ENCODE measurements around the gene LAMB2. TPM values are rescaled to one million over a fixed set of nuclear protein-coding genes. Genes with fewer than 3 reads are reported as not detected.
A peak's percentile ranks its signal among the peaks of the same experiment; 100 is the strongest.

Gene LAMB2
- polyA plus RNA-seq, 1 of the 3 experiments (the other 2 are of a cell fraction) = 332 TPM

DNA sequence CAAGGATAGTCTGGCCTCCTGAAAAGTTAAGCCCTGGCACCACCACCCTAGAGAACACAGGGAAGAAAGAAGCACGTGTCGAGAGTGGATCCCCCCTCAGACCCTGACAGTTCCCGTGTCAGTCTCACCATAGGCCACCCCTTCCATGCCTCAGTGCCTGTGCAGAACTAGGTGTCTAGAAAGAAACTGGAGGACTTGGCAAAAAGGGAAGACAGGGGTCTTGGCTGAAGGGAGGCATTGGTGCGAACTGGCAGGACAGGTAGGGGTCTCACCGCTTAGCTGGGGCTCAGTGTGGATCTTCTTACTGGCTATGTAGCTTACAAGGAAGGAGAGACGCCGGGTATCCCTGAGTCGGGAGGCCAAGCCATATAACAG, 28.8 kb downstream of the LAMB2 start:
- CTCF ChIA-PET = interaction anchor here (0.6 to 0.8 kb wide), 2 partner anchors 10 to 345 kb away, joined by 3 to 5 read pairs; partner anchors contain the start of gene QRICH1
- H3K79me2 ChIP-seq (ENCODE audit: insufficient read depth) = peaks cover 34% of the 10 kb centered on the region

DNA sequence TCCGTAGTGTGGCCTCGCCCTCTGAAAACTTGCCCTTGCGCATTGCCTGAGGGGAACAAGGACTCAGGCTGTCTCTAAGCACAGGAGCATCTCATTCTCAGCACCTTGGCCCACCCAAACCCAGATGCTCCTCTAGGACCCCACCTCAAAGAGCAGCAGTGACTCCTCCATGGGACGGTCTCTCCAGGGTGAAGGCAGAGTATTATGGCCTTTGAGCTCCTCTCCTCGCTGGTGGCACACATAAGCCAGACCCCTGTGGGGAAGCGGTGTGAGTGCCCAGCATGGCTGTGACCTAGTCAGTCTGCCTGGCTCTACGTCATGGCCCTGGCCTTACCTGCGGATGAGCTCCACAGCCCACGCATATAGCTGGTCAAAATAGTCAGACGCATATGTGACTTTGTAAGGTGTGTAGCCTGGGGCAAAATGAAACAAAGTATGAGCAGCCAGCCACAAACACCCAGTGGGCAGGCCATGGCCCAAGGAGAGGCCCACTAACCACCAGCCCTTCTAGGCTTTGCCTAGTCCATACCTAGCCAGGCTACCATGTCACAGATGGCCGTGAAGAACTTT, 32.7 kb downstream of the LAMB2 start:
- H3K9me3 ChIP-seq = no peaks in the 10 kb centered on the region
- peaks cover 6 to 31% of the 10 kb centered on the region in 2 experiments; a peak in 2 of 4 replicates for H3K4me1 ChIP-seq (ENCODE audit: control insufficient read depth in 1 of 2, insufficient read depth in 2 of 2, low read depth in 1 of 2, low read length in 1 of 2)
- ChIA-PET CTCF (interaction anchor here (1.3 kb wide), 1 partner anchor 71 kb away, joined by 3 read pairs; the partner anchor contains the start of gene KLHDC8B), POLR2A (no interaction called here)
- no peak overlapping the region for H3K4me3 ChIP-seq (ENCODE audit: low read depth in 2 of 2, low read length in 1 of 2)
- no peak overlapping the region for H2AFZ ChIP-seq (ENCODE audit: low read depth)
- 99% methylated on average over 10 of the region's 11 CpGs for whole genome bisulfite sequencing (ENCODE audit: low lambda C conversion rate)
- peaks cover 25 to 53% of the 10 kb centered on the region in 2 experiments for H3K36me3 ChIP-seq (replicated peaks in 1 of 2; ENCODE audit: control insufficient read depth in 1 of 2, insufficient read depth in 2 of 2, low read length in 1 of 2)
- no peaks in the 10 kb centered on the region for H3K9me2 ChIP-seq
- TF ChIP-seq NFIC (IDR thresholded peaks at IDR 0.05; ENCODE audit: borderline replicate concordance) (no peak), MXI1 (IDR thresholded peaks at IDR 0.05; ENCODE audit: low read depth, low read length) (no peak), USF1 (IDR thresholded peaks at IDR 0.05; ENCODE audit: borderline replicate concordance, low read depth) (no peak), SMC3 (IDR thresholded peaks at IDR 0.05; ENCODE audit: low read depth, low read length) (no peak), RFX5 (IDR thresholded peaks at IDR 0.05; ENCODE audit: low read length) (no peak), TEAD4 (IDR thresholded peaks at IDR 0.05; ENCODE audit: borderline replicate concordance, insufficient read depth) (no peak), REST (IDR thresholded peaks at IDR 0.05; ENCODE audit: low read depth, low read length) (no peak), FOSL2 (IDR thresholded peaks at IDR 0.05; ENCODE audit: borderline replicate concordance, low read depth) (no peak), TCF12 (IDR thresholded peaks at IDR 0.05) (no peak), MEF2A (IDR thresholded peaks at IDR 0.05; ENCODE audit: borderline replicate concordance, low read depth) (no peak), RAD21 (IDR thresholded peaks at IDR 0.05; ENCODE audit: low read length) (no peak), TAF1 (IDR thresholded peaks at IDR 0.05; ENCODE audit: borderline replicate concordance, low read depth, low read length) (no peak)
- H3F3A ChIP-seq (replicated peaks; ENCODE audit: insufficient read depth) = peaks cover 15% of the 10 kb centered on the region
- DNase-seq = no peak
- H3K27me3 ChIP-seq (ENCODE audit: insufficient read depth) = no peaks in the 10 kb centered on the region
- H3K9ac ChIP-seq = no peak overlapping the region
- no peak overlapping the region for H3K4me2 ChIP-seq
- H3K79me2 ChIP-seq (ENCODE audit: insufficient read depth) = peaks cover 23% of the 10 kb centered on the region
- H4K20me1 ChIP-seq (ENCODE audit: insufficient read depth) = no peaks in the 10 kb centered on the region
- H3K27ac ChIP-seq (ENCODE audit: low read depth in 2 of 2, low read length in 1 of 2) = no peak overlapping the region; a peak in 1 of 4 replicates

More for the DNA sequence above, 28.8 kb downstream of the LAMB2 start:
- H3K9me3 ChIP-seq = no peaks in the 10 kb centered on the region
- H3F3A ChIP-seq (replicated peaks; ENCODE audit: insufficient read depth) = no peaks in the 10 kb centered on the region
- TF ChIP-seq RXRA (IDR thresholded peaks at IDR 0.05; ENCODE audit: borderline replicate concordance, low read depth) = no peak
- peak; percentile 36; the same call in 1 of the 2 replicates for TF ChIP-seq FOXJ3 (CRISPR knock-in tag; IDR thresholded peaks at IDR 0.05)
- no peaks in the 10 kb centered on the region for H3K9me2 ChIP-seq
- peak overlapping the region; percentile 96 for H3K9ac ChIP-seq
- no peaks in the 10 kb centered on the region for H4K20me1 ChIP-seq (ENCODE audit: insufficient read depth)
- 4% methylated on average over 8 of the region's 8 CpGs for WGBS (ENCODE audit: low lambda C conversion rate)
- peak overlapping the region; percentile 79 for H2AFZ ChIP-seq (ENCODE audit: low read depth)
- peak overlapping the region; percentile 99 for H3K4me2 ChIP-seq
- H3K4me3 ChIP-seq (ENCODE audit: low read depth in 2 of 2, low read length in 1 of 2) = peak overlapping the region; percentile 87 to 99
- peaks cover 17 to 46% of the 10 kb centered on the region in 2 experiments for H3K36me3 ChIP-seq (replicated peaks in 1 of 2; ENCODE audit: control insufficient read depth in 1 of 2, insufficient read depth in 2 of 2, low read length in 1 of 2)
- DNase-seq = no peak
- peaks cover 6 to 24% of the 10 kb centered on the region in 2 experiments; a peak in 2 of 4 replicates for H3K4me1 ChIP-seq (ENCODE audit: control insufficient read depth in 1 of 2, insufficient read depth in 2 of 2, low read depth in 1 of 2, low read length in 1 of 2)
- POLR2A ChIA-PET = interaction anchor here (0.5 to 3.0 kb wide), 4 partner anchors 10 to 362 kb away, joined by 3 to 27 read pairs (median 8); partner anchors contain the start of genes QRICH1 and USP19
- peak overlapping the region; percentile 80 to 93 for H3K27ac ChIP-seq (ENCODE audit: low read depth in 2 of 2, low read length in 1 of 2)
- H3K27me3 ChIP-seq (ENCODE audit: insufficient read depth) = no peaks in the 10 kb centered on the region
